Measurements from ENCODE around the gene PKN2.
A peak's percentile ranks its signal among the peaks of the same experiment; 100 is the strongest.

Gene PKN2

GRCh38 chr1:88680471-88680870 is 3.6 kb upstream of the PKN2 start:
- H3K9ac ChIP-seq (ENCODE audit: low read length in 2 of 2): no peak overlapping the region
- H3K27ac ChIP-seq (ENCODE audit: low read length): no peak overlapping the region
- no peaks in the 10 kb centered on the region for H3K36me3 ChIP-seq (ENCODE audit: control insufficient read depth in 2 of 2, insufficient read depth in 2 of 2, low read length in 2 of 2)
- H3K4me1 ChIP-seq (ENCODE audit: control insufficient read depth, insufficient read depth, low read length): peaks cover 5% of the 10 kb centered on the region
- H3K27me3 ChIP-seq (ENCODE audit: control insufficient read depth in 1 of 2, insufficient read depth in 2 of 2, low read length in 2 of 2): no peaks in the 10 kb centered on the region
- no peaks in the 10 kb centered on the region for H3K9me3 ChIP-seq (ENCODE audit: control insufficient read depth in 2 of 2, low read length in 2 of 2)
- no peak overlapping the region for H3K4me3 ChIP-seq (ENCODE audit: low read length in 2 of 2)

GRCh38 chr1:88680911-88681622 is 3.0 kb upstream of the PKN2 start:
- peaks cover 5% of the 10 kb centered on the region for H3K4me1 ChIP-seq (ENCODE audit: control insufficient read depth, insufficient read depth, low read length)
- H3K27ac ChIP-seq (ENCODE audit: low read length): no peak overlapping the region
- H3K4me3 ChIP-seq (ENCODE audit: low read length in 2 of 2): no peak overlapping the region
- no peaks in the 10 kb centered on the region for H3K9me3 ChIP-seq (ENCODE audit: control insufficient read depth in 2 of 2, low read length in 2 of 2)
- H3K27me3 ChIP-seq (ENCODE audit: control insufficient read depth in 1 of 2, insufficient read depth in 2 of 2, low read length in 2 of 2): no peaks in the 10 kb centered on the region
- H3K9ac ChIP-seq (ENCODE audit: low read length in 2 of 2): no peak overlapping the region
- H3K36me3 ChIP-seq (ENCODE audit: control insufficient read depth in 2 of 2, insufficient read depth in 2 of 2, low read length in 2 of 2): no peaks in the 10 kb centered on the region

- Histone ChIP-seq H3K4me1 (ENCODE audit: control insufficient read depth, insufficient read depth, low read length) (peaks cover 5% of the 10 kb centered on the region), H3K9me3 (ENCODE audit: control insufficient read depth in 2 of 2, low read length in 2 of 2) (no peaks in the 10 kb centered on the region), H3K27ac (ENCODE audit: low read length) (peak overlapping the region; percentile 86), H3K9ac (ENCODE audit: low read length in 2 of 2) (peak overlapping the region; percentile 68 to 86), H3K27me3 (ENCODE audit: control insufficient read depth in 1 of 2, insufficient read depth in 2 of 2, low read length in 2 of 2) (no peaks in the 10 kb centered on the region), H3K36me3 (ENCODE audit: control insufficient read depth in 2 of 2, insufficient read depth in 2 of 2, low read length in 2 of 2) (no peaks in the 10 kb centered on the region), H3K4me3 (ENCODE audit: low read length in 2 of 2) (peak overlapping the region; percentile 83 to 86)
These were observed 597 bp downstream of the PKN2 start for GRCh38 chr1:88684482-88685258.

GRCh38 chr1:88685259-88685620 is 1.2 kb downstream of the PKN2 start:
- peak overlapping the region; percentile 68 to 86 for H3K9ac ChIP-seq (ENCODE audit: low read length in 2 of 2)
- H3K4me3 ChIP-seq (ENCODE audit: low read length in 2 of 2): peak overlapping the region; percentile 83 to 86
- H3K4me1 ChIP-seq (ENCODE audit: control insufficient read depth, insufficient read depth, low read length): peaks cover 5% of the 10 kb centered on the region
- H3K36me3 ChIP-seq (ENCODE audit: control insufficient read depth in 2 of 2, insufficient read depth in 2 of 2, low read length in 2 of 2): no peaks in the 10 kb centered on the region
- peak overlapping the region; percentile 86 for H3K27ac ChIP-seq (ENCODE audit: low read length)
- H3K27me3 ChIP-seq (ENCODE audit: control insufficient read depth in 1 of 2, insufficient read depth in 2 of 2, low read length in 2 of 2): no peaks in the 10 kb centered on the region
- no peaks in the 10 kb centered on the region for H3K9me3 ChIP-seq (ENCODE audit: control insufficient read depth in 2 of 2, low read length in 2 of 2)

- Histone ChIP-seq H3K4me1 (ENCODE audit: control insufficient read depth, insufficient read depth, low read length) (no peaks in the 10 kb centered on the region), H3K27me3 (ENCODE audit: control insufficient read depth in 1 of 2, insufficient read depth in 2 of 2, low read length in 2 of 2) (no peaks in the 10 kb centered on the region), H3K9me3 (ENCODE audit: control insufficient read depth in 2 of 2, low read length in 2 of 2) (no peaks in the 10 kb centered on the region), H3K9ac (ENCODE audit: low read length in 2 of 2) (no peak overlapping the region), H3K36me3 (ENCODE audit: control insufficient read depth in 2 of 2, insufficient read depth in 2 of 2, low read length in 2 of 2) (no peaks in the 10 kb centered on the region), H3K4me3 (ENCODE audit: low read length in 2 of 2) (no peak overlapping the region), H3K27ac (ENCODE audit: low read length) (no peak overlapping the region)
These were observed 7.5 kb downstream of the PKN2 start for GRCh38 chr1:88691540-88691939.

- H3K9ac ChIP-seq (ENCODE audit: low read length in 2 of 2): no peak overlapping the region
- no peak overlapping the region for H3K27ac ChIP-seq (ENCODE audit: low read length)
- H3K9me3 ChIP-seq (ENCODE audit: control insufficient read depth in 2 of 2, low read length in 2 of 2): no peaks in the 10 kb centered on the region
- no peak overlapping the region for H3K4me3 ChIP-seq (ENCODE audit: low read length in 2 of 2)
- no peaks in the 10 kb centered on the region for H3K27me3 ChIP-seq (ENCODE audit: control insufficient read depth in 1 of 2, insufficient read depth in 2 of 2, low read length in 2 of 2)
- H3K36me3 ChIP-seq (ENCODE audit: control insufficient read depth in 2 of 2, insufficient read depth in 2 of 2, low read length in 2 of 2): no peaks in the 10 kb centered on the region
- no peaks in the 10 kb centered on the region for H3K4me1 ChIP-seq (ENCODE audit: control insufficient read depth, insufficient read depth, low read length)
These were observed 11.7 kb downstream of the PKN2 start for GRCh38 chr1:88695781-88696180.

- no peak overlapping the region for H3K27ac ChIP-seq (ENCODE audit: low read length)
- H3K4me1 ChIP-seq (ENCODE audit: control insufficient read depth, insufficient read depth, low read length): no peaks in the 10 kb centered on the region
- H3K4me3 ChIP-seq (ENCODE audit: low read length in 2 of 2): no peak overlapping the region
- H3K9ac ChIP-seq (ENCODE audit: low read length in 2 of 2): no peak overlapping the region
- no peaks in the 10 kb centered on the region for H3K9me3 ChIP-seq (ENCODE audit: control insufficient read depth in 2 of 2, low read length in 2 of 2)
- no peaks in the 10 kb centered on the region for H3K27me3 ChIP-seq (ENCODE audit: control insufficient read depth in 1 of 2, insufficient read depth in 2 of 2, low read length in 2 of 2)
- no peaks in the 10 kb centered on the region for H3K36me3 ChIP-seq (ENCODE audit: control insufficient read depth in 2 of 2, insufficient read depth in 2 of 2, low read length in 2 of 2)
These were observed 13.4 kb downstream of the PKN2 start for GRCh38 chr1:88697503-88697902.

GRCh38 chr1:88698140-88698539 is 14.1 kb downstream of the PKN2 start:
- Histone ChIP-seq H3K4me3 (ENCODE audit: low read length in 2 of 2) (no peak overlapping the region), H3K36me3 (ENCODE audit: control insufficient read depth in 2 of 2, insufficient read depth in 2 of 2, low read length in 2 of 2) (no peaks in the 10 kb centered on the region), H3K4me1 (ENCODE audit: control insufficient read depth, insufficient read depth, low read length) (no peaks in the 10 kb centered on the region), H3K27ac (ENCODE audit: low read length) (no peak overlapping the region), H3K9ac (ENCODE audit: low read length in 2 of 2) (no peak overlapping the region), H3K9me3 (ENCODE audit: control insufficient read depth in 2 of 2, low read length in 2 of 2) (no peaks in the 10 kb centered on the region), H3K27me3 (ENCODE audit: control insufficient read depth in 1 of 2, insufficient read depth in 2 of 2, low read length in 2 of 2) (no peaks in the 10 kb centered on the region)

GRCh38 chr1:88698764-88699163 is 14.7 kb downstream of the PKN2 start:
- Histone ChIP-seq H3K4me1 (ENCODE audit: control insufficient read depth, insufficient read depth, low read length) (no peaks in the 10 kb centered on the region), H3K9ac (ENCODE audit: low read length in 2 of 2) (no peak overlapping the region), H3K36me3 (ENCODE audit: control insufficient read depth in 2 of 2, insufficient read depth in 2 of 2, low read length in 2 of 2) (no peaks in the 10 kb centered on the region), H3K4me3 (ENCODE audit: low read length in 2 of 2) (no peak overlapping the region), H3K9me3 (ENCODE audit: control insufficient read depth in 2 of 2, low read length in 2 of 2) (no peaks in the 10 kb centered on the region), H3K27ac (ENCODE audit: low read length) (no peak overlapping the region), H3K27me3 (ENCODE audit: control insufficient read depth in 1 of 2, insufficient read depth in 2 of 2, low read length in 2 of 2) (no peaks in the 10 kb centered on the region)

- no peak overlapping the region for H3K27ac ChIP-seq (ENCODE audit: low read length)
- H3K4me3 ChIP-seq (ENCODE audit: low read length in 2 of 2): no peak overlapping the region
- no peaks in the 10 kb centered on the region for H3K27me3 ChIP-seq (ENCODE audit: control insufficient read depth in 1 of 2, insufficient read depth in 2 of 2, low read length in 2 of 2)
- no peak overlapping the region for H3K9ac ChIP-seq (ENCODE audit: low read length in 2 of 2)
- H3K9me3 ChIP-seq (ENCODE audit: control insufficient read depth in 2 of 2, low read length in 2 of 2): no peaks in the 10 kb centered on the region
- H3K4me1 ChIP-seq (ENCODE audit: control insufficient read depth, insufficient read depth, low read length): no peaks in the 10 kb centered on the region
- no peaks in the 10 kb centered on the region for H3K36me3 ChIP-seq (ENCODE audit: control insufficient read depth in 2 of 2, insufficient read depth in 2 of 2, low read length in 2 of 2)
These were observed 16.4 kb downstream of the PKN2 start for GRCh38 chr1:88700425-88701013.

GRCh38 chr1:88701275-88701674 is 17.2 kb downstream of the PKN2 start:
- Histone ChIP-seq H3K9me3 (ENCODE audit: control insufficient read depth in 2 of 2, low read length in 2 of 2) (no peaks in the 10 kb centered on the region), H3K9ac (ENCODE audit: low read length in 2 of 2) (no peak overlapping the region), H3K36me3 (ENCODE audit: control insufficient read depth in 2 of 2, insufficient read depth in 2 of 2, low read length in 2 of 2) (no peaks in the 10 kb centered on the region), H3K27ac (ENCODE audit: low read length) (no peak overlapping the region), H3K27me3 (ENCODE audit: control insufficient read depth in 1 of 2, insufficient read depth in 2 of 2, low read length in 2 of 2) (no peaks in the 10 kb centered on the region), H3K4me1 (ENCODE audit: control insufficient read depth, insufficient read depth, low read length) (no peaks in the 10 kb centered on the region), H3K4me3 (ENCODE audit: low read length in 2 of 2) (no peak overlapping the region)

Data from stomach smooth muscle (tissue), 2 donors.